ENCODE data around the gene OAS1. TPM values are rescaled to one million over a fixed set of nuclear protein-coding genes. Genes with fewer than 3 reads are reported as not detected.
A peak's percentile ranks its signal among the peaks of the same experiment; 100 is the strongest.

The OAS1 gene
- total RNA-seq = 10 to 100 TPM; 15.6 to 20.9 TPM

- Mint-ChIP-seq H3K9me3 (no peaks in the 10 kb centered on the region), H3K36me3 (ENCODE audit: low read depth) (no peaks in the 10 kb centered on the region), H3K4me1 (peaks cover 47% of the 10 kb centered on the region), H3K27ac (peak within 1 kb of the TSS; percentile 80), H3K27me3 (no peaks in the 10 kb centered on the region), H3K4me3 (peak within 1 kb of the TSS; percentile 89)
- ATAC-seq (replicated peaks) = peak; percentile 79
These were observed at the start of gene OAS1 for GRCh38 chr12:112906712-112907414. Gene OAS1, plus strand, starts transcription at chr12:112906962. Its CDS starts 78 bp downstream, at chr12:112907040.

DNA sequence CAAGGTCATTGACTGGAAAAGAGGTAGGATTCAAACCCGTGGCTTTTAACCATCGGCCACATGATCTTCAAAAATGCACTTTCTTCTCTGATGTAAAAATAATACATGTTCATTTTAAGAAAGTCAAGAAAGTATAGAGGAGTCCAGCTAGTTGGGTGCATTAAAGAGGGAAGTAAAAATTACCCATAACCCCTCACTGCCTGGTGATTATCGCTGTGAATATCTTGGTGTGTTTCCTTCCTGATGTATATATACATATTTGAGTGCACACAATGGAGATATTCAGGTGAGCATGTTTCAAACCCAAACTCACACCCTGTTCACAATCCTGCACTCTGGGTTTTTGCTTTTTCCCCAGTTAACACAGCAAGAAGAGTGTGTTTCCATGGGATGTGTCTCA lies 47.5 kb upstream of the OAS1 start:
- no peak for ATAC-seq (replicated peaks)
- H3K36me3 Mint-ChIP-seq (ENCODE audit: low read depth) = no peaks in the 10 kb centered on the region
- no peak overlapping the region for H3K27ac Mint-ChIP-seq
- no peaks in the 10 kb centered on the region for H3K4me1 Mint-ChIP-seq
- no peaks in the 10 kb centered on the region for H3K9me3 Mint-ChIP-seq
- H3K27me3 Mint-ChIP-seq = peaks cover 19% of the 10 kb centered on the region
- no peak overlapping the region for H3K4me3 Mint-ChIP-seq

DNA sequence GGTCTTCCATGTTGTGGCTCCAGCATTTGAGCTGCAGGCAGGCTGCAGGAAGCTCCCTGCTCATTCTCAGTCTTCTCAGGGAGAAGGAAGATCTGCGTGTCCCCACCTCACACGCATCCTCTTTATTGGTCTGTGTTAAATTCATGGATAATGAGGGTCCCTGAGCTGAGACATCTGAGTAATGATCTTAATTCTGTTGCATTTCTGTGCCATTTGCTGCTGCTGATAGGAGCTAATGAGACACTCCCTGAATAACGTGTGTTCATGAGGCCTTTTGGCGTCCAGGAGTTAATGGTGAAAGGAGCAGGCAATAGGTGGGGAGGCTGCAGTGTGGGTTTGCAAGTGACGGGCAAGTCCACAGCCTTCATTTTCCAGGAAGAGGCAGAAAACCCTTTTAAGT lies 46.6 kb upstream of the OAS1 start:
- no peak for ATAC-seq (replicated peaks)
- no peak overlapping the region for H3K4me3 Mint-ChIP-seq

GRCh38 chr12:112861284-112861683 lies 45.5 kb upstream of the OAS1 start:
- Mint-ChIP-seq H3K4me1 (no peaks in the 10 kb centered on the region), H3K4me3 (no peak overlapping the region), H3K36me3 (ENCODE audit: low read depth) (no peaks in the 10 kb centered on the region), H3K27ac (no peak overlapping the region), H3K27me3 (peaks cover 20% of the 10 kb centered on the region), H3K9me3 (no peaks in the 10 kb centered on the region)
- no peak for ATAC-seq (replicated peaks)

More for the DNA sequence above, 46.6 kb upstream of the OAS1 start:
- H3K27me3 Mint-ChIP-seq = peaks cover 26% of the 10 kb centered on the region
- no peak overlapping the region for H3K27ac Mint-ChIP-seq
- no peaks in the 10 kb centered on the region for H3K4me1 Mint-ChIP-seq
- H3K36me3 Mint-ChIP-seq (ENCODE audit: low read depth) = no peaks in the 10 kb centered on the region
- no peaks in the 10 kb centered on the region for H3K9me3 Mint-ChIP-seq

DNA sequence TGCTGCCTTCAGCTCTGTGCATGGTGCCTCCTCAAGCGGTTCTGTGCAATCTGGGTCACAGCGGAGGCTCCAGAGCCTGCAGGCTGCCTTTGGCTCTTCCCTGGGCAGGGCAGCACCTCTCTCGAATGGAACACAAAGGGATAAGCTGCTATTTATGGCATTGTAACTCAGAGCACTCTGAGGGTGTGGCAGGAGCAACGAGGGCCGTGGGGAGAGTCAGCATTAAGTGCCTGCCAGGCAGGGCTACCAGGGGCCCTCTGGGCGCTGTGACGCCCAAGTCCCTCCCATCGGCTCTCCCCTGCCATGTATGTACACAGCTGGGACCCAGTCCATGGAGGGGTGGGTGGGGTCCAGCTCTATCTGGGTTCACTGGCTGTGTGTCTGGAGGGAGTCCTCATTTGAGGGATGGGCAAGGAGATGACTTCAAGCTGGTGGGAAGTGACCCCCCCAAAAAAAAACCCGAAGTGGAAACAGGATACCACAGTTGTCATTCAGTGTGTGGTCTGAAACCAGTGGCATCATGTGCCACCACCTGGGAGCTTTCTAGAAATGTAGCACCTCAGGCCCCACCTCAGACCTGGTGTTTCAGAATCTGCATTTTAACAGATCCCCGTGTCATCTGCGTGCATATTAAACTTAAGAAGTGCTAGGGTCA lies 44.0 kb upstream of the OAS1 start:
- no peaks in the 10 kb centered on the region for H3K9me3 Mint-ChIP-seq
- no peak for ATAC-seq (replicated peaks)
- H3K36me3 Mint-ChIP-seq (ENCODE audit: low read depth) = no peaks in the 10 kb centered on the region
- H3K4me1 Mint-ChIP-seq = no peaks in the 10 kb centered on the region
- no peak overlapping the region for H3K4me3 Mint-ChIP-seq
- H3K27me3 Mint-ChIP-seq = peaks cover 18% of the 10 kb centered on the region
- no peak overlapping the region for H3K27ac Mint-ChIP-seq

DNA sequence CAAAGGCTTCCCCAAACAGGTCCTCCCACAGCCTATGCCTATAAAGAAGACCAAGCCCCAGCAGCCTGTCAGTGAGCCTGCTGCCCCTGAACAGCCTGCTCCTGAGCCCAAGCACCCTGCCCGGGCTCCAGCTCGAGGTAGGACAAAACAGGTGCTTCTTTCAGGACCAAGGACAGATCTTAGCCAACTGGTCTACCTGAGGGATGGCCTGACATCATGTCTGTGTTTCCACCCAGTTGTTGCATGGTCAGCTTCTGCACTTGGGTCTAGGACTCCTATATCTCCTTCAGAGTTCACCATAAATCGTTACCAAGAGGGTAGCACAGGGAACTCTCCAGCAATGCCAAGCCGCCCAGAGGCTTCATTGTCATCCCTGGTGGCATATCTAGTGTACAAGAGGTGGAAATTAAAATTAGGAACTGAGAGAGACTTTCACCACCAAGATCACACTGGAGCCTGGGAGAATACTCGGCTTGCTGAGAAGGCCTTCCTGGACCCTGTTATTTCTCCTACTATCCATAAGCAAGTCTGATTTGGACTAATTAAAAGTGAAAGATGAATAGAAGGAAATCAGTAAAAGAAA lies 38.2 kb upstream of the OAS1 start:
- Mint-ChIP-seq H3K27ac (no peak overlapping the region), H3K27me3 (peaks cover 55% of the 10 kb centered on the region), H3K4me1 (peaks cover 4% of the 10 kb centered on the region), H3K9me3 (peaks cover 3% of the 10 kb centered on the region), H3K36me3 (ENCODE audit: low read depth) (no peaks in the 10 kb centered on the region), H3K4me3 (no peak overlapping the region)
- no peak for ATAC-seq (replicated peaks)

DNA sequence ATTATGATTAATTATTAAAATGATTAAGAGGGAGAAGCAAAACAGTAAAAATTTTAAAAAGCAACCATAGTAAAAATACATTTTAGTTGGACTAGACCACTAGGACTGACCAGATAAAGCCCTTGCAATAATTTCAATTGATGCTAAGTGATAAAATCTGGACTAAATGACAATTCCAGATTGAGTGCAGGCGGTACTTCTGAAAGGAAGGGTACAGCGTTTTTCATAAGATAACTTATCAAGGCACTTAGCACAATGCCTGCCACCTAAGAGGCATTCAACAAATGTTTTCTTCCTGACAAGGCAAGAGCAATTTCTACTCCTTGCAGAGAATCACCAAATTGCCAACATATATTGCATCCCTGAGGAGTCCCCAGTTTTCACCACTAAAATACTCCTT lies 37.7 kb upstream of the OAS1 start:
- Mint-ChIP-seq H3K36me3 (ENCODE audit: low read depth) (no peaks in the 10 kb centered on the region), H3K27me3 (peaks cover 60% of the 10 kb centered on the region), H3K4me1 (peaks cover 4% of the 10 kb centered on the region), H3K4me3 (no peak overlapping the region), H3K27ac (no peak overlapping the region), H3K9me3 (peaks cover 3% of the 10 kb centered on the region)
- ATAC-seq (replicated peaks) = no peak

DNA sequence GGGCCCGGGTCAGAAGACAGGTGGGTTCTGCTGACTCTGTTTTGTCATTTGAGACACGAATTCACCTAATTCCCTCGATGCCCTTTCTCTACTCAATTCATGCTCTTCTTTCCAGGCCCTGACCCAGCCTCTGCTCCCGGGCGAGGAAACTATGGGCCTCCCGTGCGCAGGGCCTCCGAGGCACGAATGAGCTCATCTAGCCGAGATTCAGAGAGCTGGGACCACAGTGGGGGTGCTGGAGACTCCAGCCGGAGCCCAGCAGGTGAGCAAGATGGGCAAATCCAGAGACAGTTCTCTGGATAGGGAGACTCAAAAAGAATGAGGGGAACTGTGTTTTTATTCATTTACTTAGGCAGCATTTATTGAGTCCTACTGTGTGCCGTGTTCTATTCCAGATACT lies 37.0 kb upstream of the OAS1 start:
- Mint-ChIP-seq H3K27me3 (peaks cover 63% of the 10 kb centered on the region), H3K36me3 (ENCODE audit: low read depth) (no peaks in the 10 kb centered on the region), H3K4me1 (peaks cover 4% of the 10 kb centered on the region), H3K4me3 (no peak overlapping the region), H3K9me3 (peaks cover 3% of the 10 kb centered on the region), H3K27ac (no peak overlapping the region)
- ATAC-seq (replicated peaks) = no peak

DNA sequence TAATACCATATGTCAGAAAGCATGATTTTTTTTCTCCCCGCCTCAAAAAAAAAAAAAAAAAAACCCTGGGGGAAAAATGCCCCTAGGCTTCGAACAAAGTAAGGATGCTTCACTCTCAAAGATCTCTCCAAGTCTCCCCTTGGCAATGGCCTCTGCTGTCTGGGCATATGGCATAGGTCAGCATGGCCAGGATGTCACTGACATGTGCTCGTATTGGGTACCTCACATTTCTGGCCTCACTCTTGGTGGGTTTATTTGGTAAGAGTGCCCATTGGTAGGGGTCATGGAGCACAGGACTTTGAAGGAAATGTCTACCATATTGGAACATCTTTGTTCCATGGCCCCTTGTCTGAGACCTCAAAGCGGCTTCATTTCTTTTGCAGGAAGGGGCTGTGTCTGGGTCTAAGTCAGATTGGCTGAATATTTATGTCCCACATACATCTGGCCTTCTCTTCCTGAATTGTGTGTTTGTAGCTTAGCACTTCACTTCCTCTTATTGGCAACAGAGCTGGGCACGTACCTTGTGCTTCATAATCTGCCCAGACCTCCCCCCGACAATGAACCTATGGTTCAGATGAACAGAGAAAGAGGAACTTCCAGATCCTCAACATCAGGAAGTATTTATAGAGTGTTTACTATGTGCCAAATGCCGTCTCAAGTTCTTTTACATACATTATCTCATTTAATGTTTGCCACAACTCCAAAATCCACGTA lies 36.3 kb upstream of the OAS1 start:
- no peak overlapping the region for H3K4me3 Mint-ChIP-seq
- peaks cover 4% of the 10 kb centered on the region for H3K4me1 Mint-ChIP-seq
- no peaks in the 10 kb centered on the region for H3K36me3 Mint-ChIP-seq (ENCODE audit: low read depth)
- no peak overlapping the region for H3K27ac Mint-ChIP-seq
- ATAC-seq (replicated peaks) = no peak
- peaks cover 60% of the 10 kb centered on the region for H3K27me3 Mint-ChIP-seq
- peaks cover 3% of the 10 kb centered on the region for H3K9me3 Mint-ChIP-seq

- H3K27me3 Mint-ChIP-seq = peaks cover 61% of the 10 kb centered on the region
- peaks cover 4% of the 10 kb centered on the region for H3K4me1 Mint-ChIP-seq
- no peaks in the 10 kb centered on the region for H3K9me3 Mint-ChIP-seq
- H3K4me3 Mint-ChIP-seq = no peak overlapping the region
- no peak for ATAC-seq (replicated peaks)
- no peak overlapping the region for H3K27ac Mint-ChIP-seq
- H3K36me3 Mint-ChIP-seq (ENCODE audit: low read depth) = no peaks in the 10 kb centered on the region
These were observed 31.2 kb upstream of the OAS1 start for GRCh38 chr12:112875608-112876007.

DNA sequence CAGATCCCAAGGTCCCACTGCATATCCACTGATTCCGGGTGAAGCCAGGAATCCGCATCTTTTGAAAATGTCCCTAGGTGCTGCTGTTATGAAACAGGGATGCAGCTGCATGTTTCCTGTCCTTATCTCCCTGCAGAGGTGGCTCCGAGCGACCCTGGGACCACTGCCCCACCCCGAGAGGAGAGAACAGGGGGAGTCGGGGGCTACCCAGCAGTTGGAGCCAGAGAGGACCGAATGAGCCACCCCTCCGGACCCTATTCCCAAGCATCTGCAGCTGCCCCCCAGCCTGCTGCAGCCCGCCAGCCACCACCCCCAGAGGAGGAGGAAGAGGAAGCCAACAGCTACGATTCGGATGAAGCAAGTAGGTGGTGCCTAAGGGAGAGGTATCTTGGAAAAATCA lies 30.3 kb upstream of the OAS1 start:
- no peak overlapping the region for H3K27ac Mint-ChIP-seq
- peaks cover 55% of the 10 kb centered on the region for H3K27me3 Mint-ChIP-seq
- no peaks in the 10 kb centered on the region for H3K9me3 Mint-ChIP-seq
- H3K36me3 Mint-ChIP-seq (ENCODE audit: low read depth) = no peaks in the 10 kb centered on the region
- H3K4me1 Mint-ChIP-seq = no peaks in the 10 kb centered on the region
- ATAC-seq (replicated peaks) = no peak
- H3K4me3 Mint-ChIP-seq = no peak overlapping the region

DNA sequence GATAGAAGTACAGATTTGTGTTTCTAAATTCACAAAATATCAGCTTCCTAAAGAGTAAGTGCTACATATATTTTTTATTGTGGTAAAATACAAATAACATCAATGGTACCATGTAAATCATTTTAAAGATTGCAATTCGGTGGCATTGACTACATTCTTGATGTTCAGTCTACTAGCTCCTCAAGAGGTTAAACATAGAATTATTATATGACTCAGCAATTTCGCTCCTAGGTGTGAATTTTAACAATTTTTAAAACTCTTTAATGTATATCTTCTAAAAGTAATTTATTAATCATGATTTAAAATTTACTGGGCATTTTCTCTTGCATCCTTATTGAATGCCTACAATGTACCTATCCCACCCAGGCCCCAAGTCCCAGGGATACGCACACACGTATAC lies 29.8 kb upstream of the OAS1 start:
- no peaks in the 10 kb centered on the region for H3K36me3 Mint-ChIP-seq (ENCODE audit: low read depth)

GRCh38 chr12:112878488-112878887 lies 28.3 kb upstream of the OAS1 start:
- H3K27ac Mint-ChIP-seq = no peak overlapping the region
- H3K4me3 Mint-ChIP-seq = no peak overlapping the region
- H3K27me3 Mint-ChIP-seq = peaks cover 43% of the 10 kb centered on the region
- no peak for ATAC-seq (replicated peaks)
- no peaks in the 10 kb centered on the region for H3K9me3 Mint-ChIP-seq
- no peaks in the 10 kb centered on the region for H3K36me3 Mint-ChIP-seq (ENCODE audit: low read depth)
- H3K4me1 Mint-ChIP-seq = no peaks in the 10 kb centered on the region

More for the DNA sequence above, 29.8 kb upstream of the OAS1 start:
- H3K4me3 Mint-ChIP-seq = no peak overlapping the region
- H3K27ac Mint-ChIP-seq = no peak overlapping the region
- H3K4me1 Mint-ChIP-seq = no peaks in the 10 kb centered on the region
- no peak for ATAC-seq (replicated peaks)
- H3K9me3 Mint-ChIP-seq = no peaks in the 10 kb centered on the region
- peaks cover 54% of the 10 kb centered on the region for H3K27me3 Mint-ChIP-seq

DNA sequence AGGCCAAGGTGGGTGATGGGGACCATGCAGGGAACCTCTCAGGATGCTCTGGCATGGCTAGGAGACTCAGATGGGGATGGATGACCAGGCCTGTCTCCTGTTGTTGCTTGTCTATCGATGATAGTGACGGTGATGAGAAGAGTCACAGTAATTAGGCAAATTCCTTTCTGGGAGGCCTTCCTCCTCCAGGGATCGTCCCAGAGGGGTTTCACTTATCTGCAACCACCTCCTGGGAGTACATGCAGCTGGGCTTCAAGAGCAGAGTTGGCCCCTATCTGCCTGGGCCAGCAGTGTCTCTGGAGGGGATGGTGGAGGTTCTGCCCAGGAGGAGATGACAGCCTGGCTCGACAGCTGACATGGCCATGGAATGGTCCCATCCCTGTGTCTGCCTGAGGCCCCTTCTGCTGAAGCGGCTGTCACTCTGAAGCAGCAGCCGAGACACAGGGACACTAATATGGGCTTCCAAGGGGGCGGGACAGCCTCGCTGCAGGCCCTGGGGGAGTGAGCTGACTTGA lies 27.5 kb upstream of the OAS1 start:
- no peak overlapping the region for H3K27ac Mint-ChIP-seq
- no peaks in the 10 kb centered on the region for H3K9me3 Mint-ChIP-seq
- H3K36me3 Mint-ChIP-seq (ENCODE audit: low read depth) = no peaks in the 10 kb centered on the region
- H3K27me3 Mint-ChIP-seq = peaks cover 37% of the 10 kb centered on the region
- ATAC-seq (replicated peaks) = no peak
- H3K4me3 Mint-ChIP-seq = no peak overlapping the region
- H3K4me1 Mint-ChIP-seq = no peaks in the 10 kb centered on the region

Data from activated T-helper 17 cell treated with anti-CD3 and anti-CD28 coated beads, Interleukin-2, amount 50 U/mL, for 72 hours (primary cell).